Inferior parietal cortex (tissue), 1 donor: Measurements from ENCODE around the gene DIP2C.
"Not testable (repeated sequence)": the region's sequence is repeated elsewhere in the genome, so short reads cannot be mapped to it uniquely, and the experiment has no call there.

Experiments used
- DNase-seq: peaks from one replicate; pipeline ENCODE4 v3.0.0-alpha.2; 2016; ENCODE audit errors: extremely low spot score

Gene DIP2C

GRCh38 chr10:517872-518475 is 171.5 kb downstream of the DIP2C start:
- no peak for DNase-seq

GRCh38 chr10:517241-517830 is 172.1 kb downstream of the DIP2C start:
- DNase-seq = no peak

GRCh38 chr10:516764-517163 is 172.7 kb downstream of the DIP2C start:
- no peak for DNase-seq

GRCh38 chr10:515674-516073 is 173.8 kb downstream of the DIP2C start:
- no peak for DNase-seq

- peak; percentile 71 for DNase-seq
Measured at GRCh38 chr10:514137-514671, 175.3 kb downstream of the DIP2C start.

GRCh38 chr10:513393-513792 is 176.1 kb downstream of the DIP2C start:
- no peak for DNase-seq

GRCh38 chr10:512661-513060 is 176.8 kb downstream of the DIP2C start:
- DNase-seq = not testable (repeated sequence)

GRCh38 chr10:511849-512191 is 177.6 kb downstream of the DIP2C start:
- no peak for DNase-seq

- peak; percentile 93 for DNase-seq
Measured at GRCh38 chr10:511101-511848, 178.2 kb downstream of the DIP2C start.

- peak; percentile 57 for DNase-seq
Measured at GRCh38 chr10:510415-510881, 179.0 kb downstream of the DIP2C start.

- no peak for DNase-seq
Measured at GRCh38 chr10:509361-510102, 179.9 kb downstream of the DIP2C start.

GRCh38 chr10:508726-509125 is 180.7 kb downstream of the DIP2C start:
- no peak for DNase-seq

GRCh38 chr10:507908-508444 is 181.5 kb downstream of the DIP2C start:
- no peak for DNase-seq

GRCh38 chr10:507355-507699 is 182.1 kb downstream of the DIP2C start:
- DNase-seq = no peak

GRCh38 chr10:506451-507354 is 182.8 kb downstream of the DIP2C start:
- no peak for DNase-seq

GRCh38 chr10:505419-505818 is 184.0 kb downstream of the DIP2C start:
- DNase-seq = no peak

- DNase-seq = no peak
Measured at GRCh38 chr10:504806-505205, 184.7 kb downstream of the DIP2C start.

- no peak for DNase-seq
Measured at GRCh38 chr10:504121-504611, 185.3 kb downstream of the DIP2C start.

GRCh38 chr10:501596-501995 is 187.9 kb downstream of the DIP2C start:
- DNase-seq = no peak

- no peak for DNase-seq
Measured at GRCh38 chr10:500876-501275, 188.6 kb downstream of the DIP2C start.

GRCh38 chr10:499991-500390 is 189.5 kb downstream of the DIP2C start:
- no peak for DNase-seq
